ENCODE results near the gene PRSS27.
"Not testable (repeated sequence)": the region's sequence is repeated elsewhere in the genome, so short reads cannot be mapped to it uniquely, and the experiment has no call there.

Gene PRSS27

DNA sequence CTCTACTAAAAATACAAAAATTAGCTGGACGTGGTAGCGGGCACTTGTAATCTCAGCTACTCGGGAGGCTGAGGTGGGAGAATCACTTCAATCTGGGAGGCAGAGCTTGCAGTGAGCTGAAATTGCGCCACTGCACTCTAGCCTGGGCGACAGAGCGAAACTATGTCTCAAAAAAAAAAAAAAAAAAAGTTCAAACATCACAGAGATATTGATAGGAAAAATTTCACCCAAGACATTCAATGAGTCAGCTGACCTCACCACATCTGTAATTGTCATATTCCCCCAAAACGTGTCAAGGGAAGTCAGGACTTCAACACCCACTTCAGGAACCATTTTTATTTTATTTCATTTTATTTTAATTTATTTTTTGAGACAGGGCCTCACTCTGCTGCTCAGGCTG, 8.0 kb upstream of the PRSS27 start:
- no peak for DNase-seq (ENCODE audit: low read depth in 1 of 2, low spot score in 1 of 2)

DNA sequence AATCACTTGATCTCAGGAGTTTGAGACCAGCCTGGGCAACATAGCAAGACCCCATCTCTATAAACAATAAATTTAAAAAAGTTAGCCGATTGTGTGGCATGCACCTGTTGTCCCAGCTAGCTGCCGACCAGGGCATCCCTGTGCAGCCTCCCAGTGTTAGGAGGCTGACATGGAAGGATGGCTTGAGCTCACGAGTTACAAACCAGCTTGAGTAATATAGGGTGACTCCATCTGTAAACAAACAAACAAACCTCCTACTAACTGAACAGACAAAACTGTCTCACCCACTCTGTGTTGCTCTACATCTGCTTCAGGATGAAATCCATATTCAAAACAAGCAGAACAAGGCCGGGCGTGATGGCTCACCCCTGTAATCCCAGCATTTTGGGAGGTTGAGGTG, 6.9 kb upstream of the PRSS27 start:
- no peak for DNase-seq (ENCODE audit: low read depth in 1 of 2, low spot score in 1 of 2)

DNA sequence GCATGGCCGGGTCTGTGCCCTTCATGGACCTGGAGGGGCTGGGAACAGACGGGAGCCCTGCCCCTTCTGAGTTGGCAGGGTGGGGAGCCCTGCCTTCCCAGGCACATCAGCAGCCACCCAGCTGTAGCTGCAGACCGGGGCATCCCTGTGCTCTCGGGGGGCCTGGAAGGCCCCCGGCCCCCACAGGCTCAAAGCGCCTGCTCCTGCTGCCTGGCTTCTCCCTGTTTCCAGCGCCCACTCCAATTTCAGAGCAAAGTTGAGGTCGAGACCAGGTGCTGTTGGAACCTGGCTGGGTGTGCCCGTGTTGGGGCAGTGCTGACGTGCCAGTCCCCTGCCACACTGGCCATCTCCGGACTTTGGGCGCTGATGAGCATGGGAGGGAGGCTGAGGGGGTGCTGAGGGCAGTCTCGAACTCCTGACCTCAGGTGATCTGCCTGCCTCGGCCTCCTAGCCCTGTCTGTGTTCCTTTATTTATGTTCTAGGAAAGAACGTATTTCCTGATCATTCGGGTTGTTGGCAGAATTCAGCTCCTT, 4.9 kb upstream of the PRSS27 start:
- no peak for DNase-seq (ENCODE audit: low read depth in 1 of 2, low spot score in 1 of 2)

GRCh38 chr16:2724088-2724676, 4.2 kb upstream of the PRSS27 start:
- DNase-seq (ENCODE audit: low read depth in 1 of 2, low spot score in 1 of 2): no peak

DNA sequence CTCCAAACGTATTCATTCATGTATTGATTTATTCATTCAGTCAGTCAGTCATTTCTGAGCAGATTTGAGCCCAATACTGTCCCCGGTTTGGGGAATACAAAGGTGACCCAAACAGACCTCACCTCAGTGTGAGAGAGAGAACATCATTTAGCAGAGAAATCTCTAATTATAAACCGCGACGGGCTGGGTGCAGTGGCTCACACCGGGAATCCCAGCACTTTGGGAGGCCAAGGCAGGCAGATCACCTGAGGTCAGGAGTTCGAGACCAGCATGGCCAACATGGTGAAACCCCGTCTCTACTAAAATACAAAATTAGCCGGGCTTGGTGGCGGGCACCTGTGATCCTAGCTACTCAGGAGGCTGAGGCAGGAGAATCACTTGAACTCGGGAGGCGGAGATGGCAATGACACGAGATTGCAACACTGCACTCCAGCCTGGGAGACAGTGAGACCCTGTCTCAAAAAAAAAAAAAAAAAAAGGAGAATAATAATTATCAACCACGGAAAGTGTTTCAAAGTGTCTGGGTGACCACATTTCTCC, 1.7 kb upstream of the PRSS27 start:
- DNase-seq (ENCODE audit: low read depth in 1 of 2, low spot score in 1 of 2): not testable (repeated sequence)

DNA sequence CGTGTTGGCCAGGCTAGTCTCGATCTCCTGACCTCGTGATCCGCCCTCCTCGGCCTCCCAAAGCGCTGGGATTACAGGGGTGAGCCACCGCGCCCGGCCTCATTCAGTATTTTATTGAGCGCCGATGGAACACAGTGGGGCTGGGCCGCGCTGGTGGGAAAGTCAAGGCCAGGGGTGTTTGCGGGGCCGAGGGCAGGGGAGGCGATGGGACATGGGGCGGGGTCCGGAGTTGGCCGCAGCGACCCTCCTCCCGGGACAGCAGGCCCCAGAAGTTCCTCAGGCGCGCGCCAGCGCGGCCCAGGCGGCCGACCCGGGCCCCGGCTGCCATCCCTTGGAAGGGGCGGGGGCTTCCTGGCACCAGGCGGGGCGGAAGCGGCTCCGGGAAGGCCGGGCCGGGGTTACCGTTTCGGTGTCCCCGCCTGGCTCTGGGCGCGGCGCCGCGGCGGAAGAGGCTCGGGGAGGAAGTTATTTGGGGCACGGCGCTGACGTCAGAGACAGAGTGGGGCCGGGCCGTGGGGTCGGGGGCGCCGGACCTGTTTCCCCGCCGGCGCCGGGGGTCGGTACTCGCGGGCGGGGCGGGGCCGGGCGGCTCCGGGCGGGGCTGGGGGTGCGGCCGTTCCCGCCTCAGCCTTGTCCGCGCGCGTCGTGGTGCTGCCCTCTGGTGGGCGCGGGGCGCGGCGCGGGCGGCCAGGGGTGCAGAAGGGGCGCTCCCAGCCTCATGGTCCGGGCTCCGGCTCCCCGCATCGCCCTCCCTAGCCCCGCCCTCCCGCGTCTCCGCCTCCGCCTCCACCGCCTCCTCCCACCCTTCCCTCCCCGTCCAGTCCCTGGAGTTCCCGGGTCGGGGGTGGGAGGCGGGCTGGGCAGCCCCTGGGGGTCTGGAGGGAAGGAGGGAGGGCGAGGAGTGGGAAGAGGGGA, 952 bp upstream of the PRSS27 start:
- peak; percentile 80 to 82 for DNase-seq (ENCODE audit: low read depth in 1 of 2, low spot score in 1 of 2)

- DNase-seq (ENCODE audit: low read depth in 1 of 2, low spot score in 1 of 2): no peak
Observed at GRCh38 chr16:2719328-2720063, 528 bp downstream of the PRSS27 start.

DNA sequence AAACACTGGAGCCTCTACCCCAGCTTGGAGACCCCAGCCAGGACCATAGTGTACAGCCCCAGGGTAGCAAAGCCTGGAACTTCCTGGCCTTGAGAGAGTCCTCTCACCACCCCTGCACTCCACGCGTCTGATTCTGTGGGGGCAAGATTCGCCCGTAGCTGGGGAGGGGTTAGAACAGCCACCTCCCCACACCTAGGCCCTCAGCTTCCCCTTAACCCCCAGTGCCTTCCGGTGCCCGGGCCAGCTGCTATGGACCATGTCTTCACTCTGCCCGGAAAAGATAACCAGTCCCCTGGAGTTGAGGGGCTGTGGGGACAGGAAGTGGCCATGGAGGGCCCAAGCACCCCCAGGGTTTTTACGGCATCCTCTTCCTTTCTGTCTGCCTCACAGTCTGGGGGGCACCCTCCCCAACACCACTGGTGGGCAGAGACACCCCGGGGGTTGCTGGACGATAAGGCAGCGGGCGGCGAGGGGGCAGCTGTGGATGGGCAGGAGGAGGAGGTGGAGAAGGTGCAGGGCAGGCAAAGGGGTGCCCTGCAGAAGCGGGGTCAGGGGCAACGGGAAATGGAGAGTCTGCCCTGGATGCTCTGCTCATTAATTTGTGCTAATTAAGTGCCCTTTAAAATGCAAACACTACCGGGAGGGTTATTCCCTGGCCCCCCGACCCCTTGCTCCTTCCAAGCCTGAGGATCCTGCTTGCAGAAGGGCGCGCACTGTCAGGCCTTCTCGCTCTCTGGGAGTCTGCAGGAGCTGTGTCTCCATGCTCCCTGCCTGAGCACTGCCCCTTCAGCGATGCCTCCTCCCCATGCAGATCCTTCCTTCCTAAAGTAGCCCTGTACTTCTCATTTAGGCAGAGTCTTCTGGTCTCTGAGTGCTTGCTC, 2.4 kb downstream of the PRSS27 start:
- no peak for DNase-seq (ENCODE audit: low read depth in 1 of 2, low spot score in 1 of 2)

DNA sequence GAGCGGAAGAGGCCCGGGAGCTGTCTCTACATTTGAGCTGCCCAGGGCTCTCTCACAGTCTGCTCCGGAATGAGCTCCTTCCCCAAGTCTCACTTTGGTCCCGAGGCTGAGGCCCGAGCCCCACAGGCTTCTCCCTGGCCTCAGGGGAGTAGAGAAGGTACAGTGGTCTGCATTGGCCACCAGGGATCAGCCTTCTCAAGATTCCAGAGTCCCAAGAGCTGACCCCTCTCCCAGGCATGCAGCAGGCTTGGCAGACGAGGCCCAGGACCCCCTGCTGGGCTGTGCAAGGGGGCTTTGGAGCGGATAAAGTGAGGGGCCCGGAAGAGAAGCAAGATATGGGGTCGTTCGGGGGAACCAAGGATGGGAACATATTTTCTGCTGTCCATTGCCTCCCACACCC, 3.1 kb downstream of the PRSS27 start:
- DNase-seq (ENCODE audit: low read depth in 1 of 2, low spot score in 1 of 2): no peak

DNA sequence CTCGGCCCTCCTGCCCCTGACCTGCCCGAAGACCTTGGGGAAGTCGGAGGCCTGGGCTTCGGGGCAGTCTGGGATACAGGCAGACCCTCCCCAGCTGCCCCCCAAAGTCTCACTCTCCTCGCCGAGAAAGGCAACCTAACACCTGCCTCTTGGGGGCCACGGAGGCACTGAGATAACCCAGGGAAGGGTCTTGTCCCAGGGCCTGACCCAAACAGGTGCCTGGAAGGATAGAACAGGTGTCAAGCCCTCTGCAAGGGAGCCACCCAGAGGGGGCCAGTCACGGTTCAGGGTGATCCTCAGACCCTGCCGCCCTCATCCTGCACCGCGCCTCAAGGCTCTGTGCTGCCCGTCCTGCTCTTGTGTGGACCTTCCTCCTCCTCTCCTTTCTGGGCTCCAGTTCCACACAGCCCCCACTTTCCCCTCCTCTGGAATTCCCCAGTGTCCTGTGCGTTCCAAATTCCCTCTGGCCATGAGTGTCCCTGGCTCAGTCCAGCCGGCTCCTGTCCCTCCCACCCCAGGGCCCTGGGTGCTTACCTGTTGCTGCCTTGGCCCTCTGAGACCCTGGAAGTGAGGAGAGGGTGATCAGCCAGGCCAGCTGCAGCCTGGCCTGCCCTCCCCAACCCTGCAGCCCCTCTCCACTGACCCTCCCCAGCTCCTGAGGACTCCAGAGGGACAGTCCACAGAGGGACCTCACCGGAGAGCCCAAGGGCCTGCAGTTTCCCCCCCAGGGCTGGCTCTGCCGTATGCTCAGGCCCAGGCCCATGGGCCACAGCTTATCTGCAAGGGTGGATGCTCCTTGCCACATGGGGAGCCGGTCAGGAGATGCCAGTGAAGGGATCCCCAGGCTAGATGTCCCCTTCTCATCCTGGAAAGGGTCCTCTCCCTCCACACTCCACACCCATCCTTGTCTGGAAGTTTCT, 3.8 kb downstream of the PRSS27 start:
- no peak for DNase-seq (ENCODE audit: low read depth in 1 of 2, low spot score in 1 of 2)

GRCh38 chr16:2715519-2715918, 4.5 kb downstream of the PRSS27 start:
- DNase-seq (ENCODE audit: low read depth in 1 of 2, low spot score in 1 of 2): peak; percentile 57 to 60

- DNase-seq (ENCODE audit: low read depth in 1 of 2, low spot score in 1 of 2): no peak
Observed at GRCh38 chr16:2715064-2715463, 5.0 kb downstream of the PRSS27 start.

- no peak for DNase-seq (ENCODE audit: low read depth in 1 of 2, low spot score in 1 of 2)
Observed at GRCh38 chr16:2713985-2714774, 5.8 kb downstream of the PRSS27 start.

- no peak for DNase-seq (ENCODE audit: low read depth in 1 of 2, low spot score in 1 of 2)
Observed at GRCh38 chr16:2713523-2713922, 6.5 kb downstream of the PRSS27 start.

DNA sequence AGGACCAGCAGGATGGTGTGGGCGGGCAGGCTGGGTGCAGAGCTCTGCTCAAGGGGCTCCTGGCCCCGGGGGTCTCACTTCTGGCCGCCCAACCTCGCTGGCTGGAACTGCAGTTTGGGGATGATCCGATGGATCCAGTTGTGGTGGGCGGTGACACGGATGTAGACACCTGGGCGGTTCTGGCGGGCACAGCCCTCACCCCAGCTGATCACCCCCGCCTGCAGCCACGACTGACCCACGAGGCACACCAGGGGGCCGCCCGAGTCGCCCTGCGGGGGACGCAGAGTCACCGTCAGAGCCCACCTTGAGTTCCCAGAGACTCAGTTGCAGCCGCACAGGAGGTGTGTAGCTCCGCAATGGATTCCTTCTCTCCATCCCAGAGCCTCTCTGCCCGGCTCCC, 7.5 kb downstream of the PRSS27 start:
- no peak for DNase-seq (ENCODE audit: low read depth in 1 of 2, low spot score in 1 of 2)

DNA sequence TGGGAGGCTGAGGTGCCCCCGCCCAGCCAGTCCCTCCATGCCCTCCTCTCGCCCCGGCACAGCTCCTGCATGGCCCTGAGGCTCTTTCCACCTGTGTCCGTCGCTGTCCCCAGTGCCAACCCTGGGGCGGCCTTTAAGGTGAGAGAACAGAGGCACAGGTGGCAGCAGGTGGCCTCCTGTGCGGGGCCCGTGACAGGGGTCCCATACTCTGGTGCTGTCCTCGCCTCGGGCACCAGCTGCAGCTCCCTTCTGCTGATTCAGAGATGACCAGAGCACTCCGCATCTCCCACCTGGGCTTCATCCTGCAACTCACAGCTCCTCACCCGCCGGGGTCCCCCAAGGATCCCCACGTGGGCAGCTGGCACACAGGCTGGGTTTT, 8.0 kb downstream of the PRSS27 start:
- no peak for DNase-seq (ENCODE audit: low read depth in 1 of 2, low spot score in 1 of 2)

- DNase-seq (ENCODE audit: low read depth in 1 of 2, low spot score in 1 of 2): no peak
Observed at GRCh38 chr16:2711370-2712062, 8.5 kb downstream of the PRSS27 start.

GRCh38 chr16:2710711-2711231, 9.3 kb downstream of the PRSS27 start:
- no peak for DNase-seq (ENCODE audit: low read depth in 1 of 2, low spot score in 1 of 2)
